Non-pigmented ciliary epithelial cell (primary cell): ENCODE data around the gene CPSF3.

Experiments used
- DNase-seq: peaks from one replicate; pipeline ENCODE4 v3.0.0-alpha.2; 2010; ENCODE audit warnings: low read depth

The CPSF3 gene

GRCh38 chr2:9518163-9518562 lies 94.7 kb downstream of the CPSF3 start:
- DNase-seq: no peak

- no peak for DNase-seq
Observed at GRCh38 chr2:9518780-9519179, 95.3 kb downstream of the CPSF3 start.

GRCh38 chr2:9519250-9519649 lies 95.8 kb downstream of the CPSF3 start:
- DNase-seq: no peak
